ENCODE measurements around the gene TOB2.

The TOB2 gene

GRCh38 chr22:41446639-41447434 lies at the start of gene TOB2:
TOB2 (minus strand) TSS chr22:41446801; CDS start chr22:41437345, 9,456 bp downstream.
- peak; percentile 88 for DNase-seq

GRCh38 chr22:41491374-41492100 lies 44.9 kb upstream of the TOB2 start:
- DNase-seq = no peak

- DNase-seq = no peak
Measured at GRCh38 chr22:41488596-41489385, 42.2 kb upstream of the TOB2 start.

GRCh38 chr22:41488076-41488475 lies 41.5 kb upstream of the TOB2 start:
- no peak for DNase-seq

GRCh38 chr22:41487037-41487935 lies 40.7 kb upstream of the TOB2 start:
- no peak for DNase-seq

- no peak for DNase-seq
Measured at GRCh38 chr22:41485033-41485432, 38.4 kb upstream of the TOB2 start.

GRCh38 chr22:41482319-41482935 lies 35.8 kb upstream of the TOB2 start:
- no peak for DNase-seq

- DNase-seq = no peak
Measured at GRCh38 chr22:41481925-41482318, 35.3 kb upstream of the TOB2 start.

- no peak for DNase-seq
Measured at GRCh38 chr22:41481131-41481830, 34.7 kb upstream of the TOB2 start.

GRCh38 chr22:41480397-41480735 lies 33.8 kb upstream of the TOB2 start:
- DNase-seq = peak; percentile 20

- no peak for DNase-seq
Measured at GRCh38 chr22:41479671-41480396, 33.2 kb upstream of the TOB2 start.

- peak; percentile 83 for DNase-seq
Measured at GRCh38 chr22:41478891-41479521, 32.4 kb upstream of the TOB2 start.

- DNase-seq = no peak
Measured at GRCh38 chr22:41478473-41478872, 31.9 kb upstream of the TOB2 start.

- DNase-seq = no peak
Measured at GRCh38 chr22:41474872-41475451, 28.4 kb upstream of the TOB2 start.

GRCh38 chr22:41471568-41471967 lies 25.0 kb upstream of the TOB2 start:
- DNase-seq = no peak

GRCh38 chr22:41470886-41471285 lies 24.3 kb upstream of the TOB2 start:
- DNase-seq = no peak

GRCh38 chr22:41469218-41469851 lies 22.7 kb upstream of the TOB2 start:
- no peak for DNase-seq

GRCh38 chr22:41468381-41469217 lies 22.0 kb upstream of the TOB2 start, which contains the start of the genes ACO2 and PHF5A:
ACO2 (plus strand) TSS chr22:41469117; CDS start chr22:41469147, 30 bp downstream.
PHF5A (minus strand) TSS chr22:41468692; CDS start chr22:41468653, 39 bp downstream.
- DNase-seq = peak; percentile 99

Measured in NCI-H1694 treated with DMSO at 0.1 percent for 48 hours (cell line).